ENCODE data around the gene RAB1B.
A peak's percentile ranks its signal among the peaks of the same experiment; 100 is the strongest.

The RAB1B gene

GRCh38 chr11:66290330-66290621 is 21.8 kb downstream of the RAB1B start:
- Histone ChIP-seq H2AK5ac (ENCODE audit: low read depth, low read length) (no peak overlapping the region), H2BK12ac (ENCODE audit: low read length) (no peak overlapping the region), H3K18ac (ENCODE audit: low read length) (no peak overlapping the region), H3K4ac (ENCODE audit: low read length) (no peak overlapping the region), H3K4me3 (ENCODE audit: low read length in 2 of 2) (no peak overlapping the region), H3K36me3 (replicated peaks in 1 of 2; ENCODE audit: control insufficient read depth in 2 of 2, insufficient read depth in 2 of 2, low read length in 2 of 2) (peaks cover 8 to 18% of the 10 kb centered on the region in 2 donors), H3K14ac (ENCODE audit: low read length) (no peak overlapping the region), H2BK120ac (ENCODE audit: low read depth, low read length) (no peak overlapping the region), H4K8ac (ENCODE audit: low read depth, low read length) (no peak overlapping the region), H3K23ac (ENCODE audit: low read depth, low read length, poor library complexity) (no peak overlapping the region), H3K9ac (ENCODE audit: low read depth, low read length, poor library complexity) (no peak overlapping the region), H2BK15ac (ENCODE audit: low read length) (no peak overlapping the region), H4K91ac (ENCODE audit: low read depth, low read length, poor library complexity) (no peak overlapping the region), H3K9me3 (replicated peaks in 1 of 2; ENCODE audit: control insufficient read depth in 2 of 2, insufficient read depth in 1 of 2, low read depth in 1 of 2, low read length in 2 of 2) (peaks cover 0 to 5% of the 10 kb centered on the region in 2 donors), H2AFZ (ENCODE audit: low read length) (no peak overlapping the region), H2BK5ac (ENCODE audit: low read length) (no peak overlapping the region), H3K27ac (replicated peaks; ENCODE audit: low read length) (no peak overlapping the region), H3K4me1 (ENCODE audit: control insufficient read depth in 2 of 2, insufficient read depth in 1 of 2, low read depth in 1 of 2, low read length in 2 of 2) (peaks cover 9 to 14% of the 10 kb centered on the region in 2 donors), H3K27me3 (ENCODE audit: control insufficient read depth in 3 of 3, insufficient read depth in 3 of 3, low read depth in 1 of 3, low read length in 3 of 3) (peaks cover 19 to 46% (median 40%) of the 10 kb centered on the region in 3 experiments), H3K4me2 (ENCODE audit: insufficient read depth, low read length, poor library complexity, severe bottlenecking) (no peak overlapping the region), H3K79me1 (ENCODE audit: low read depth, low read length) (peaks cover 8% of the 10 kb centered on the region)
- WGBS, 2 donors (ENCODE audit: extremely low coverage in 2 of 2, insufficient read length in 2 of 2, insufficient replicate concordance in 1 of 2): no CpG with 5 or more reads among the region's 2 CpGs
- DNase-seq (ENCODE audit: low spot score): no peak

GRCh38 chr11:66291303-66291705 is 22.9 kb downstream of the RAB1B start:
- H3K4me3 ChIP-seq (ENCODE audit: low read length in 2 of 2): peak overlapping the region in 1 of 2 donors; percentile 40
- H2AFZ ChIP-seq (ENCODE audit: low read length): no peak overlapping the region

GRCh38 chr11:66291706-66292542 is 23.5 kb downstream of the RAB1B start, which contains the start of gene TMEM151A:
TSS of gene TMEM151A (plus strand) at chr11:66291894. CDS start at chr11:66292014, 120 bp downstream.
- Histone ChIP-seq H3K9ac (ENCODE audit: low read depth, low read length, poor library complexity) (no peak within 1 kb of the TSS), H2AFZ (ENCODE audit: low read length) (peak within 1 kb of the TSS; percentile 68), H2BK12ac (ENCODE audit: low read length) (no peak within 1 kb of the TSS), H2AK5ac (ENCODE audit: low read depth, low read length) (no peak within 1 kb of the TSS), H3K4me2 (ENCODE audit: insufficient read depth, low read length, poor library complexity, severe bottlenecking) (peak within 1 kb of the TSS; percentile 57), H3K4me3 (ENCODE audit: low read length in 2 of 2) (peak within 1 kb of the TSS in 1 of 2 donors; percentile 71), H2BK5ac (ENCODE audit: low read length) (peak within 1 kb of the TSS; percentile 66), H3K36me3 (replicated peaks in 1 of 2; ENCODE audit: control insufficient read depth in 2 of 2, insufficient read depth in 2 of 2, low read length in 2 of 2) (peaks cover 0 to 4% of the 10 kb centered on the region in 2 donors), H3K27me3 (ENCODE audit: control insufficient read depth in 3 of 3, insufficient read depth in 3 of 3, low read depth in 1 of 3, low read length in 3 of 3) (peaks cover 19 to 58% (median 40%) of the 10 kb centered on the region in 3 experiments), H3K27ac (replicated peaks; ENCODE audit: low read length) (no peak within 1 kb of the TSS), H2BK15ac (ENCODE audit: low read length) (peak within 1 kb of the TSS; percentile 24), H3K14ac (ENCODE audit: low read length) (peak within 1 kb of the TSS; percentile 2), H2BK120ac (ENCODE audit: low read depth, low read length) (no peak within 1 kb of the TSS), H4K8ac (ENCODE audit: low read depth, low read length) (no peak within 1 kb of the TSS), H3K4ac (ENCODE audit: low read length) (no peak within 1 kb of the TSS), H3K18ac (ENCODE audit: low read length) (peak within 1 kb of the TSS; percentile 85), H3K4me1 (ENCODE audit: control insufficient read depth in 2 of 2, insufficient read depth in 1 of 2, low read depth in 1 of 2, low read length in 2 of 2) (peaks cover 9 to 14% of the 10 kb centered on the region in 2 donors), H4K91ac (ENCODE audit: low read depth, low read length, poor library complexity) (peak within 1 kb of the TSS; percentile 22), H3K79me1 (ENCODE audit: low read depth, low read length) (peaks cover 8% of the 10 kb centered on the region), H3K9me3 (replicated peaks in 1 of 2; ENCODE audit: control insufficient read depth in 2 of 2, insufficient read depth in 1 of 2, low read depth in 1 of 2, low read length in 2 of 2) (peaks cover 0 to 5% of the 10 kb centered on the region in 2 donors), H3K23ac (ENCODE audit: low read depth, low read length, poor library complexity) (peak within 1 kb of the TSS; percentile 85)
- DNase-seq (ENCODE audit: low spot score): no peak
- no CpG with 5 or more reads among the region's 95 CpGs for WGBS, 2 donors (ENCODE audit: extremely low coverage in 2 of 2, insufficient read length in 2 of 2, insufficient replicate concordance in 1 of 2)

More at GRCh38 chr11:66291303-66291705, 22.9 kb downstream of the RAB1B start:
- Histone ChIP-seq H3K27me3 (ENCODE audit: control insufficient read depth in 3 of 3, insufficient read depth in 3 of 3, low read depth in 1 of 3, low read length in 3 of 3) (peaks cover 19 to 52% (median 40%) of the 10 kb centered on the region in 3 experiments), H3K36me3 (replicated peaks in 1 of 2; ENCODE audit: control insufficient read depth in 2 of 2, insufficient read depth in 2 of 2, low read length in 2 of 2) (peaks cover 3 to 10% of the 10 kb centered on the region in 2 donors), H2BK5ac (ENCODE audit: low read length) (peak overlapping the region; percentile 66), H4K91ac (ENCODE audit: low read depth, low read length, poor library complexity) (no peak overlapping the region), H2BK12ac (ENCODE audit: low read length) (no peak overlapping the region), H3K4me1 (ENCODE audit: control insufficient read depth in 2 of 2, insufficient read depth in 1 of 2, low read depth in 1 of 2, low read length in 2 of 2) (peaks cover 9 to 14% of the 10 kb centered on the region in 2 donors), H3K27ac (replicated peaks; ENCODE audit: low read length) (no peak overlapping the region), H3K23ac (ENCODE audit: low read depth, low read length, poor library complexity) (no peak overlapping the region), H2BK15ac (ENCODE audit: low read length) (no peak overlapping the region), H3K9me3 (replicated peaks in 1 of 2; ENCODE audit: control insufficient read depth in 2 of 2, insufficient read depth in 1 of 2, low read depth in 1 of 2, low read length in 2 of 2) (peaks cover 0 to 5% of the 10 kb centered on the region in 2 donors), H4K8ac (ENCODE audit: low read depth, low read length) (no peak overlapping the region), H3K9ac (ENCODE audit: low read depth, low read length, poor library complexity) (no peak overlapping the region), H3K4me2 (ENCODE audit: insufficient read depth, low read length, poor library complexity, severe bottlenecking) (peak overlapping the region; percentile 57), H3K79me1 (ENCODE audit: low read depth, low read length) (peaks cover 10% of the 10 kb centered on the region), H3K14ac (ENCODE audit: low read length) (no peak overlapping the region), H2BK120ac (ENCODE audit: low read depth, low read length) (no peak overlapping the region), H3K18ac (ENCODE audit: low read length) (no peak overlapping the region), H2AK5ac (ENCODE audit: low read depth, low read length) (no peak overlapping the region), H3K4ac (ENCODE audit: low read length) (no peak overlapping the region)
- no CpG with 5 or more reads among the region's 16 CpGs for WGBS, 2 donors (ENCODE audit: extremely low coverage in 2 of 2, insufficient read length in 2 of 2, insufficient replicate concordance in 1 of 2)
- no peak for DNase-seq (ENCODE audit: low spot score)

All from neuronal stem cell (in vitro differentiated cells).